ENCODE results near the gene GAB2. TPM values are rescaled to one million over a fixed set of nuclear protein-coding genes. Genes with fewer than 3 reads are reported as not detected.

The GAB2 gene
- polyA plus RNA-seq, 1 experiment = 8.7 TPM

DNA sequence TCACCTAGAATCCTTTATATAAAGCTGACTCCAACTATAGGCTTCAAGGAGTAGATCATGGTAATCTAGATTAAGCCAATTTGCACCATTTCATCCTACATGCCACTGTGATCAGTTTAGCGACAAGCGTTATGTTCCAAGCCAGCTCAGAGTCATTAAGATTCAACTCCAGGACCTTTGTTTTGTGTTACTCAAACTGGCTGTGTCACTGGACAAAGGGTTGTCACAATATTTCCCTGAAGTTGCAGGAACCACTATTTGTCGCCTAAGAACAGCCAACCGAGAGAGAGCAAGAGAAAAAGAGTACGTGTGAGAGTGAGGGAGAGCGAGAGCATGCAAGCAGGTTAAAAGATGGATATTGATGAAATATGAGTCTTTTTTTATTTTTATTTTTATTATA lies 124.1 kb downstream of the GAB2 start:
- ChIA-PET POLR2A (no interaction called here), CTCF (no interaction called here)
- Histone ChIP-seq H3K27me3 (ENCODE audit: control insufficient read depth, insufficient read depth, low read length) (no peaks in the 10 kb centered on the region), H3K4me3 (ENCODE audit: low read depth, low read length) (no peak overlapping the region), H3K27ac (ENCODE audit: low read depth, low read length) (no peak overlapping the region), H3K9me3 (ENCODE audit: control insufficient read depth, insufficient read depth, low read length) (no peaks in the 10 kb centered on the region)
- TF ChIP-seq, protein P1, sequence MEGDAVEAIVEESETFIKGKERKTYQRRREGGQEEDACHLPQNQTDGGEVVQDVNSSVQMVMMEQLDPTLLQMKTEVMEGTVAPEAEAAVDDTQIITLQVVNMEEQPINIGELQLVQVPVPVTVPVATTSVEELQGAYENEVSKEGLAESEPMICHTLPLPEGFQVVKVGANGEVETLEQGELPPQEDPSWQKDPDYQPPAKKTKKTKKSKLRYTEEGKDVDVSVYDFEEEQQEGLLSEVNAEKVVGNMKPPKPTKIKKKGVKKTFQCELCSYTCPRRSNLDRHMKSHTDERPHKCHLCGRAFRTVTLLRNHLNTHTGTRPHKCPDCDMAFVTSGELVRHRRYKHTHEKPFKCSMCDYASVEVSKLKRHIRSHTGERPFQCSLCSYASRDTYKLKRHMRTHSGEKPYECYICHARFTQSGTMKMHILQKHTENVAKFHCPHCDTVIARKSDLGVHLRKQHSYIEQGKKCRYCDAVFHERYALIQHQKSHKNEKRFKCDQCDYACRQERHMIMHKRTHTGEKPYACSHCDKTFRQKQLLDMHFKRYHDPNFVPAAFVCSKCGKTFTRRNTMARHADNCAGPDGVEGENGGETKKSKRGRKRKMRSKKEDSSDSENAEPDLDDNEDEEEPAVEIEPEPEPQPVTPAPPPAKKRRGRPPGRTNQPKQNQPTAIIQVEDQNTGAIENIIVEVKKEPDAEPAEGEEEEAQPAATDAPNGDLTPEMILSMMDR (IDR thresholded peaks at IDR 0.05; ENCODE audit: low read depth, low read length) = no peak
- no peak for DNase-seq (ENCODE audit: low read depth, low spot score)

DNA sequence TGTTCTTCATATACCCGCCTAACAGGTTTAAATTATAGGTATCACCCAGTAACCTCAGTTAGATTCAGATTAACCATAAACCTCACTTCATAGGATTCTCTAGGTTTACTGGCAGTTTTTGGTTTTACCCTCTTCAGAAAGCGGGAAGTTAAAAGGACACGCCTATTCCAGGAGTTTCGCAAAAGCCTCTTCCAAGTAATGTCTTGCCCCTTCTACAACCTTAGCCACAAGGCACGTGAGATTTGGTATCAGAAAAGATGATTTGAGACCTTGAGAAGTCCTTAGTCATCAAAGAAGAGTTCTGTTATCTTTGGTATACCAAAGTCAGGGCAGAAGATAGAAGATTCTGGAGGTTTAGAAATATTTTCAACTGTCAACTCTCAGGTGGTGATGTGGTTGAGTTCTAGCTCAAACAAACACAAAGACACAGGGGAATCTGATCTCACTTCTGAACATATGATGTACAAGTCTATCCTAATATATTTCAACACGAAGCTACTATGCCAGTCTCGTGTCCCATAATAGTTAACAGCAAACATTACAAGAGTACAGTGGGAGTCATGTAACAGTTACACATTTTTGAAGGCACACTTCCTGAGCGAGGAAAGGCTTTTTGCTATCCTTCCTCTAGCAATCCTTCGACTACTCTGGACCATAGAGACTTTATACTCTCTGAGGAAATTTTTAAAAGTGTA lies 125.4 kb downstream of the GAB2 start:
- POLR2A ChIA-PET = no interaction called here
- DNase-seq (ENCODE audit: low read depth, low spot score) = no peak
- TF ChIP-seq, protein P1 (IDR thresholded peaks at IDR 0.05; ENCODE audit: low read depth, low read length) = no peak
- Histone ChIP-seq H3K27ac (ENCODE audit: low read depth, low read length) (no peak overlapping the region), H3K4me3 (ENCODE audit: low read depth, low read length) (no peak overlapping the region), H3K27me3 (ENCODE audit: control insufficient read depth, insufficient read depth, low read length) (no peaks in the 10 kb centered on the region), H3K9me3 (ENCODE audit: control insufficient read depth, insufficient read depth, low read length) (no peaks in the 10 kb centered on the region)
- CTCF ChIA-PET = no interaction called here

DNA sequence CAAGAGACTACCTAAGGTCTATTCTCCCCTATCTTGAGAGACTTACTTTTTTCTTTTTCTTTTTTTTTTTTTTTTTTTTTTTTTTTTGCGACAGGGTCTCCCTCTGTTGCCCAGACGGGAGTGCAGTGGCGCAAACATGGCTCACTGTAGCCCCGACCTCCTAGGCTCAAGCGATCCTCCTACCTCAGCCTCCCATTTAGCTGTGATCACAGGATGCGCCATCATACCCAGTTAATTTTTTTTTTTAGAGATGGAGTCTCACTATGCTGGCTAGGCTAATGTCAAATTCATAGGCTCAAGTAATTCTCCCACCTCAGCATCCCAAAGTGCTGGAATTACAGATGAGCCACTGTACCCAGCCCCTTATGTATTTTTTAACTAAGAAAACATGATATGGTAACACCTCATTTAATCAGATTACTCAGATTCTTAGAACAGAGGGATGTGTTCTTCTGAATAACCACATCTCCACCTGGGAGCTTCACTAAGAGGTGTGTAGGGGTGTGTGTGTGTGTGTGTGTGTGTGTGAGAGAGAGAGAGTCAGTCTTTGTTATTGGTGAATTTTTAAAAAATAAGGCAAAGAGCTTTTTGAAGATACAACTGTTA lies 126.0 kb downstream of the GAB2 start:
- no peaks in the 10 kb centered on the region for H3K27me3 ChIP-seq (ENCODE audit: control insufficient read depth, insufficient read depth, low read length)
- no peak for DNase-seq (ENCODE audit: low read depth, low spot score)
- no peak overlapping the region for H3K27ac ChIP-seq (ENCODE audit: low read depth, low read length)
- H3K9me3 ChIP-seq (ENCODE audit: control insufficient read depth, insufficient read depth, low read length) = no peaks in the 10 kb centered on the region
- CTCF ChIA-PET = no interaction called here
- TF ChIP-seq, protein P1 (IDR thresholded peaks at IDR 0.05; ENCODE audit: low read depth, low read length) = no peak
- POLR2A ChIA-PET = no interaction called here
- no peak overlapping the region for H3K4me3 ChIP-seq (ENCODE audit: low read depth, low read length)

DNA sequence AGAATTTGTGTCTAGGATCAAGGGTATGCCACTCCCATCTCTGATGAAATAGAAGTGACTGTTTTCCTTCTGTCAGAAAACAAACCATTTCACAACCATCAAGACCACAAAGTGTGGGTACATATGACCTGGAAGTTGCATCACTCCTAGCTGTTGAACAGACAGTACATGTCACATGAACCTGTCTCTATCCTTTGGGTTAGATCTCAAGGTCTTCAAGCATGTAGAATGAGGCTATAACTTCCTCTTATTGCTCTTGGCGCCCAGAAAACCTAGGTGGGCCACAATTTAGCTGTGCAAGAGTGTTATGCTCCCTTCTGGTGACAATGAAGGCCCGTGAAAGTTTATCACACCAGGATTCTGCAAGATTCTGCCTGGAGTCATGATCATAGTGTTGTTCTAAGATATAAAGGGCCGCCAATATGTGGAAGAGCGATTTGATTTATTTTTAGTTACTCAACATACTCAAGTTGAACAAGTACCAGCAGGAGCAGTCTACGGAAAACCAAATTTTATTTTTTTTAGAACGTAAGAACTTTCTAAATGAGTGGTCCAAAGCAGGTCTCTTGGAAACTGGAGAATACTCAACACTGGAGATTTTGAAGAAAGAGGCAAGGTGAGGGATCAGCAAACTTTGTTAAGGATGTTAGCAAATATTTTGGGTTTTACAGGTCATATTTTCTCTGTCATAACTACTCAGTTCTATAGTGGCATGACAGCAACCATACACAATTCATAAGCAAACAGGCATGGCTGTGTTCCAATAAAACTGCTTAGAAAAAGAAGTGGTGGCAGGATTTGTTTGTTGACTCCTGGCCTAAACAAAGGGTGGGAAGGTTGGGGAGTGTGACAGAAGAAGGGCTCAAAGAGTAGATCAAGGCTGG lies 127.1 kb downstream of the GAB2 start:
- Histone ChIP-seq H3K9me3 (ENCODE audit: control insufficient read depth, insufficient read depth, low read length) (no peaks in the 10 kb centered on the region), H3K4me3 (ENCODE audit: low read depth, low read length) (no peak overlapping the region), H3K27me3 (ENCODE audit: control insufficient read depth, insufficient read depth, low read length) (no peaks in the 10 kb centered on the region), H3K27ac (ENCODE audit: low read depth, low read length) (no peak overlapping the region)
- POLR2A ChIA-PET = interaction anchor here (0.6 kb wide), 1 partner anchor 90 kb away, joined by 3 read pairs; no protein-coding TSS in a partner anchor
- TF ChIP-seq, protein P1 (IDR thresholded peaks at IDR 0.05; ENCODE audit: low read depth, low read length) = no peak
- CTCF ChIA-PET = no interaction called here
- peak; percentile 3 for DNase-seq (ENCODE audit: low read depth, low spot score)

All from AG04450 (cell line).